H9 (cell line): ENCODE data around the gene ZNF205. TPM values are rescaled to one million over a fixed set of nuclear protein-coding genes. Genes with fewer than 3 reads are reported as not detected.

ENCODE experiments used
- DNase-seq: peaks from one replicate; pipeline ENCODE4 v3.0.0-alpha.2; 2017
- H2AFZ ChIP-seq: one replicate; pipeline ENCODE4 v1.6.1; 2013; ENCODE audit warnings: mild to moderate bottlenecking, low read length, control low read depth, moderate library complexity
- H2AK5ac ChIP-seq: 2 replicates; pipeline ENCODE4 v1.6.1; 2013; ENCODE audit warnings: low read length, control low read depth, mixed read lengths; ENCODE audit not compliant: insufficient read length
- H2BK120ac ChIP-seq: one replicate; pipeline ENCODE4 v1.6.1; 2013; ENCODE audit warnings: low read depth, mild to moderate bottlenecking, low read length, control low read depth, inconsistent platforms; ENCODE audit not compliant: poor library complexity, severe bottlenecking
- H2BK12ac ChIP-seq: 2 replicates; pipeline ENCODE4 v1.6.1; 2013; ENCODE audit warnings: low read length, control low read depth, mixed read lengths, low read depth; ENCODE audit not compliant: insufficient read length
- H2BK15ac ChIP-seq: 2 replicates; pipeline ENCODE4 v1.6.1; 2013; ENCODE audit warnings: low read depth, low read length, control low read depth
- H2BK20ac ChIP-seq: one replicate; pipeline ENCODE4 v1.6.1; 2013; ENCODE audit warnings: low read depth, mild to moderate bottlenecking, low read length, control low read depth, inconsistent platforms; ENCODE audit not compliant: poor library complexity, severe bottlenecking
- H2BK5ac ChIP-seq: 2 replicates; pipeline ENCODE4 v1.6.1; 2013; ENCODE audit warnings: low read length, control low read depth, mixed read lengths; ENCODE audit not compliant: insufficient read length
- H3K14ac ChIP-seq: 2 replicates; pipeline ENCODE4 v1.6.1; 2013; ENCODE audit warnings: low read length, control low read depth; ENCODE audit not compliant: insufficient read depth
- H3K18ac ChIP-seq: 2 replicates; pipeline ENCODE4 v1.6.1; 2013; ENCODE audit warnings: low read depth, mild to moderate bottlenecking, mixed read lengths, low read length, control low read depth; ENCODE audit not compliant: insufficient read length
- H3K23ac ChIP-seq: 2 replicates; pipeline ENCODE4 v1.6.1; 2013; ENCODE audit warnings: low read length, control low read depth, mixed read lengths, low read depth; ENCODE audit not compliant: insufficient read length
- H3K23me2 ChIP-seq: 2 replicates; pipeline ENCODE4 v1.6.1; 2013; ENCODE audit warnings: low read depth, mild to moderate bottlenecking, mixed read lengths, low read length, control low read depth; ENCODE audit not compliant: insufficient read length, poor library complexity, severe bottlenecking
- H3K27ac ChIP-seq: 2 replicates; pipeline ENCODE4 v1.5.1; 2013; ENCODE audit warnings: low read length, control low read depth, mixed read lengths, low read depth; ENCODE audit not compliant: insufficient read length
- H3K27me3 ChIP-seq: 2 replicates; pipeline ENCODE4 v1.6.1; 2013; ENCODE audit warnings: low read length, control low read depth, inconsistent platforms; ENCODE audit not compliant: insufficient read depth
- H3K4ac ChIP-seq: 2 replicates; pipeline ENCODE4 v1.6.1; 2013; ENCODE audit warnings: low read depth, mild to moderate bottlenecking, control low read depth, inconsistent platforms, low read length, moderate library complexity
- H3K4me1 ChIP-seq: 2 replicates; pipeline ENCODE4 v1.6.1; 2013; ENCODE audit warnings: low read length, control low read depth, inconsistent platforms; ENCODE audit not compliant: insufficient read depth
- H3K4me2 ChIP-seq: 2 replicates; pipeline ENCODE4 v1.6.1; 2013; ENCODE audit warnings: low read length, control low read depth, mixed read lengths; ENCODE audit not compliant: insufficient read length, insufficient read depth
- H3K56ac ChIP-seq: 2 replicates; pipeline ENCODE4 v1.6.1; 2013; ENCODE audit warnings: low read depth, mild to moderate bottlenecking, mixed read lengths, low read length, control low read depth; ENCODE audit not compliant: insufficient read length
- H3K79me1 ChIP-seq: 2 replicates; pipeline ENCODE4 v1.6.1; 2013; ENCODE audit warnings: low read depth, mild to moderate bottlenecking, moderate library complexity, low read length, control low read depth, inconsistent platforms; ENCODE audit not compliant: insufficient read depth, poor library complexity, severe bottlenecking
- H3K79me2 ChIP-seq: 2 replicates; pipeline ENCODE4 v1.6.1; 2013; ENCODE audit warnings: low read length, control low read depth, inconsistent platforms; ENCODE audit not compliant: insufficient read depth
- H3K9ac ChIP-seq: 2 replicates; pipeline ENCODE4 v1.6.1; 2013; ENCODE audit warnings: low read length, control low read depth, mixed read lengths; ENCODE audit not compliant: insufficient read length; ENCODE audit errors: extremely low read depth
- H3K9me3 ChIP-seq: one replicate; pipeline ENCODE4 v1.6.1; 2013; ENCODE audit warnings: low read depth, low read length, inconsistent platforms; ENCODE audit not compliant: control insufficient read depth
- H3T11ph ChIP-seq: one replicate; pipeline ENCODE4 v1.6.1; 2013; ENCODE audit warnings: mild to moderate bottlenecking, low read length, control low read depth, inconsistent platforms
- H4K20me1 ChIP-seq: one replicate; pipeline ENCODE4 v1.6.1; 2013; ENCODE audit not compliant: control insufficient read depth, insufficient read length, insufficient read depth
- H4K5ac ChIP-seq: 2 replicates; pipeline ENCODE4 v1.6.1; 2013; ENCODE audit warnings: low read depth, mild to moderate bottlenecking, mixed read lengths, low read length, control low read depth; ENCODE audit not compliant: insufficient read length
- H4K8ac ChIP-seq: replicated peaks from 2 replicates; pipeline ENCODE4 v1.6.1; 2013; ENCODE audit warnings: low read length, control low read depth, mixed read lengths, low read depth; ENCODE audit not compliant: insufficient read length
- H4K91ac ChIP-seq: 2 replicates; pipeline ENCODE4 v1.6.1; 2013; ENCODE audit warnings: low read depth, mild to moderate bottlenecking, moderate library complexity, mixed read lengths, low read length, control low read depth; ENCODE audit not compliant: insufficient read length
- H3K27ac Mint-ChIP-seq, 3 experiments: 2 replicates in 2 of 3; 3 replicates in 1 of 3; pipeline ENCODE4 v1.8.0; 2020 to 2021; ENCODE audit warnings: mixed read lengths in 3 of 3, mild to moderate bottlenecking in 1 of 3, moderate library complexity in 1 of 3
- H3K27me3 Mint-ChIP-seq: 2 replicates; pipeline ENCODE4 v1.8.0; 2021; ENCODE audit warnings: low read depth, mild to moderate bottlenecking, moderate library complexity, mixed read lengths
- H3K36me3 Mint-ChIP-seq, 3 experiments: 2 replicates in 2 of 3; 3 replicates in 1 of 3; pipeline ENCODE4 v1.8.0; 2020 to 2021; ENCODE audit warnings: low read depth in 3 of 3, mixed read lengths in 3 of 3; ENCODE audit not compliant: insufficient read depth in 1 of 3
- H3K4me1 Mint-ChIP-seq, 2 experiments: 2 replicates each; pipeline ENCODE4 v1.8.0; 2020; ENCODE audit warnings: mixed read lengths in 2 of 2
- H3K4me3 Mint-ChIP-seq, 2 experiments: 2 replicates in 1 of 2; 3 replicates in 1 of 2; pipeline ENCODE4 v1.8.0; 2020 to 2021; ENCODE audit warnings: mild to moderate bottlenecking in 2 of 2, mixed read lengths in 2 of 2, moderate library complexity in 1 of 2
- H3K9me3 Mint-ChIP-seq, 2 experiments: 2 replicates in 1 of 2; 3 replicates in 1 of 2; pipeline ENCODE4 v1.8.0; 2020; ENCODE audit warnings: mild to moderate bottlenecking in 2 of 2, mixed read lengths in 2 of 2, moderate library complexity in 1 of 2
- WGBS: extraction: QIAGEN DNeasy Blood & Tissue Kit; methylation state at CpG from one replicate; pipeline ENCODE4 v1.1.7; 2013; ENCODE audit warnings: missing lambda C conversion rate, low lambda C conversion rate, mixed read lengths; ENCODE audit not compliant: insufficient read length; ENCODE audit errors: extremely low coverage; 5-methylcytosine and 5-hydroxymethylcytosine counted together
- total RNA-seq: library from RNA; stranded (reverse); gene quantifications from 2 replicates; pipeline ENCODE4 v1.2.1, GENCODE V29; 2021
- TF ChIP-seq, protein P1 (sequence below): fragments of 200-600 bp; sonication (generic); conservative IDR thresholded peaks from 3 replicates; pipeline ENCODE4 v1.8.0; 2021; ENCODE audit warnings: antibody characterized with exemption, mild to moderate bottlenecking

ZNF205 gene
- total RNA-seq, 1 experiment from 2014 or later: 16.8 TPM

DNA sequence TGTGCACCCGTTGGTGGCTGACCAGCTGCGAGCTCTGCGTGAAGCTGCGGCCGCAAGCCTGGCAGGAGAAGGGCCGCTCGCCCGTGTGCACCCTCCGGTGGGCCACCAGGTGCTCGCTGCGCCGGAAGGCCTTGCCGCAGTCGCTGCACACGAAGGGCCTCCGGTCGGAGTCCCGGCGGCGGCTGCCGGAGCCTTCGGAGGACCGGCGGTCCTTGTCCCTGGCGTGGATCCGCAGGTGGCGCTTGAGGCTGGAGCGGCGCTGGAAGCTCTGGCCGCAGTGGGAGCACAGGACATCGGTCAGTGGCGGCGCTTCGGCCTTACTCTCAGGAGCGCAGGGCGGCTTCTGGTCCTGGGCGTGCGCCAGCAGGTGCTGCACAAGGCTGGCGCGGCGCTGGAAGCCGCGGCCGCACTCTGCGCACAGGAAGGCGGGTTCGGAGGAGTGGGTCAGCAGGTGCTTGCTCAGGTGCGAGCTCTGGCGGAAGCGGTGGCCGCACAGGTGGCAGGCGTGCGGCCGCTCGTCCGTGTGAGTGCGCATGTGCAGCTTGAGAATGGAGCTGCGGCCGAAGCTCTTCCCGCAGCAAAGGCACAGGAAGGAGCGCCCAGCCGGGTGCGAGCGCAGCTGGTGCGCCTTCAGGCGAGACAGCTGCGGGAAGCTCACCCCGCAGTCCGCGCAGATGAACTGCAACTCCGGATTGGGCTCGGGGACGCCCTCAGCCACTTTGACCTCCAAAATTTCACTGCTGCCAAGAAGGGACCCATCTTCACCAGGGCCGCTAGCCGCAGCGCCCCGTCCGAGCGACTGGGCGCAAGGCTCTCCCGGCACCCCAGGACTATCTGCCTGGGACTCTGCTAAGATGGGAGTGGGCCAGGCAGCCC, 22.4 kb upstream of the ZNF205 start:
- H3K9ac ChIP-seq: no peak overlapping the region

More for the DNA sequence above, 22.4 kb upstream of the ZNF205 start:
- no peaks in the 10 kb centered on the region for H3K27me3 ChIP-seq
- no peak for DNase-seq
- no peak overlapping the region for H3K23ac ChIP-seq
- H2AK5ac ChIP-seq: no peak overlapping the region
- no peaks in the 10 kb centered on the region for H3K23me2 ChIP-seq
- peaks cover 45 to 79% (median 47%) of the 10 kb centered on the region in 3 experiments for H3K36me3 Mint-ChIP-seq
- H3K4ac ChIP-seq: no peak overlapping the region
- H3K9me3 Mint-ChIP-seq: no peaks in the 10 kb centered on the region
- WGBS: no CpG with 5 or more reads among the region's 81 CpGs
- H3K79me2 ChIP-seq: peaks cover 4% of the 10 kb centered on the region; the same call in 1 of the 2 replicates
- H3K18ac ChIP-seq: no peak overlapping the region
- no peak overlapping the region for H2AFZ ChIP-seq
- no peak overlapping the region for H3K27ac ChIP-seq
- no peak overlapping the region for H3K27ac Mint-ChIP-seq
- H3T11ph ChIP-seq: no peak overlapping the region
- H2BK120ac ChIP-seq: no peak overlapping the region
- no peak overlapping the region for H2BK20ac ChIP-seq
- no peak overlapping the region for H3K56ac ChIP-seq
- peaks cover 16 to 24% of the 10 kb centered on the region in 2 experiments for H3K4me1 Mint-ChIP-seq
- no peak overlapping the region for H3K4me3 Mint-ChIP-seq
- no peak overlapping the region for H4K91ac ChIP-seq
- no peaks in the 10 kb centered on the region for H4K20me1 ChIP-seq
- H2BK12ac ChIP-seq: no peak overlapping the region
- TF ChIP-seq, protein P1, sequence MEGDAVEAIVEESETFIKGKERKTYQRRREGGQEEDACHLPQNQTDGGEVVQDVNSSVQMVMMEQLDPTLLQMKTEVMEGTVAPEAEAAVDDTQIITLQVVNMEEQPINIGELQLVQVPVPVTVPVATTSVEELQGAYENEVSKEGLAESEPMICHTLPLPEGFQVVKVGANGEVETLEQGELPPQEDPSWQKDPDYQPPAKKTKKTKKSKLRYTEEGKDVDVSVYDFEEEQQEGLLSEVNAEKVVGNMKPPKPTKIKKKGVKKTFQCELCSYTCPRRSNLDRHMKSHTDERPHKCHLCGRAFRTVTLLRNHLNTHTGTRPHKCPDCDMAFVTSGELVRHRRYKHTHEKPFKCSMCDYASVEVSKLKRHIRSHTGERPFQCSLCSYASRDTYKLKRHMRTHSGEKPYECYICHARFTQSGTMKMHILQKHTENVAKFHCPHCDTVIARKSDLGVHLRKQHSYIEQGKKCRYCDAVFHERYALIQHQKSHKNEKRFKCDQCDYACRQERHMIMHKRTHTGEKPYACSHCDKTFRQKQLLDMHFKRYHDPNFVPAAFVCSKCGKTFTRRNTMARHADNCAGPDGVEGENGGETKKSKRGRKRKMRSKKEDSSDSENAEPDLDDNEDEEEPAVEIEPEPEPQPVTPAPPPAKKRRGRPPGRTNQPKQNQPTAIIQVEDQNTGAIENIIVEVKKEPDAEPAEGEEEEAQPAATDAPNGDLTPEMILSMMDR: no peak
- no peak overlapping the region for H2BK5ac ChIP-seq
- no peak overlapping the region for H4K8ac ChIP-seq
- H2BK15ac ChIP-seq: no peak overlapping the region
- no peak overlapping the region for H3K14ac ChIP-seq
- no peak overlapping the region for H3K4me2 ChIP-seq
- peaks cover 6% of the 10 kb centered on the region for H3K79me1 ChIP-seq
- H3K27me3 Mint-ChIP-seq: no peaks in the 10 kb centered on the region; the same call in 1 of the 2 replicates
- no peaks in the 10 kb centered on the region for H3K9me3 ChIP-seq
- H3K4me1 ChIP-seq: no peaks in the 10 kb centered on the region
- no peak overlapping the region for H4K5ac ChIP-seq
